ENCODE measurements around the gene SNRK.

SNRK gene

GRCh38 chr3:43363621-43364266 is 77.4 kb downstream of the SNRK start:
- TF ChIP-seq ZNF148 (tag by site-specific recombination; IDR thresholded peaks at IDR 0.05; ENCODE audit: borderline replicate concordance), result no peak
- no peak for TF ChIP-seq ZNF530 (tag by site-specific recombination; IDR thresholded peaks at IDR 0.05; ENCODE audit: low read depth)
- TF ChIP-seq ZNF514 (tag by site-specific recombination; IDR thresholded peaks at IDR 0.05), result no peak
- TF ChIP-seq ZNF776 (tag by site-specific recombination; IDR thresholded peaks at IDR 0.05; ENCODE audit: borderline replicate concordance), result no peak
- TF ChIP-seq ZBTB48 (tag by site-specific recombination; IDR thresholded peaks at IDR 0.05), result no peak
- TF ChIP-seq ZNF488 (tag by site-specific recombination; IDR thresholded peaks at IDR 0.05), result no peak
- no peak for TF ChIP-seq ZNF133 (tag by site-specific recombination; IDR thresholded peaks at IDR 0.05)
- no peak for TF ChIP-seq ZNF510 (tag by site-specific recombination; IDR thresholded peaks at IDR 0.05; ENCODE audit: insufficient replicate concordance)
- no peak for TF ChIP-seq ZNF561 (tag by site-specific recombination; IDR thresholded peaks at IDR 0.05; ENCODE audit: borderline replicate concordance)
- TF ChIP-seq ZSCAN23 (tag by site-specific recombination; IDR thresholded peaks at IDR 0.05), result no peak
- no peak for TF ChIP-seq EGR2 (tag by site-specific recombination; IDR thresholded peaks at IDR 0.05; ENCODE audit: low read depth)
- TF ChIP-seq ZNF26 (tag by site-specific recombination; IDR thresholded peaks at IDR 0.05), result no peak
- no peak for TF ChIP-seq ZNF292 (tag by site-specific recombination; IDR thresholded peaks at IDR 0.05; ENCODE audit: borderline replicate concordance, low read depth)
- no peak for TF ChIP-seq ZNF416 (tag by site-specific recombination; IDR thresholded peaks at IDR 0.05)
- CTCF ChIA-PET, result no interaction called here
- Histone ChIP-seq H3K36me3 (ENCODE audit: control insufficient read depth in 2 of 2, insufficient read depth in 1 of 2, low read length in 2 of 2) (peaks cover 0 to 8% of the 10 kb centered on the region in 2 experiments; a peak in 1 of 3 replicates), H3K4me1 (ENCODE audit: control insufficient read depth, insufficient read depth, low read length) (no peaks in the 10 kb centered on the region), H3K27ac (ENCODE audit: extremely low read depth, low read depth, low read length) (no peak overlapping the region), H3K4me3 (ENCODE audit: low read depth, low read length) (no peak overlapping the region), H3K9me3 (ENCODE audit: control insufficient read depth, insufficient read depth, low read depth, low read length) (no peaks in the 10 kb centered on the region)
- POLR2A ChIA-PET, result no interaction called here

- ChIA-PET POLR2A (no interaction called here), CTCF (no interaction called here)
- Histone ChIP-seq H3K27ac (ENCODE audit: extremely low read depth, low read depth, low read length) (no peak overlapping the region), H3K9me3 (ENCODE audit: control insufficient read depth, insufficient read depth, low read depth, low read length) (no peaks in the 10 kb centered on the region), H3K4me1 (ENCODE audit: control insufficient read depth, insufficient read depth, low read length) (no peaks in the 10 kb centered on the region), H3K4me3 (ENCODE audit: low read depth, low read length) (no peak overlapping the region), H3K36me3 (ENCODE audit: control insufficient read depth in 2 of 2, insufficient read depth in 1 of 2, low read length in 2 of 2) (peaks cover 0 to 8% of the 10 kb centered on the region in 2 experiments; a peak in 1 of 3 replicates)
- TF ChIP-seq SCRT2 (tag by site-specific recombination; IDR thresholded peaks at IDR 0.05), result no peak
- no peak for TF ChIP-seq ZNF16 (tag by site-specific recombination; IDR thresholded peaks at IDR 0.05; ENCODE audit: low read depth)
- TF ChIP-seq ZNF449 (tag by site-specific recombination; IDR thresholded peaks at IDR 0.05), result no peak
- no peak for TF ChIP-seq ZBTB10 (tag by site-specific recombination; IDR thresholded peaks at IDR 0.05)
- TF ChIP-seq GLIS1 (tag by site-specific recombination; IDR thresholded peaks at IDR 0.05), result no peak
Measured at GRCh38 chr3:43364494-43364893, 78.2 kb downstream of the SNRK start.

Measured in HEK293 (cell line).